GM19463 (cell line): Measurements from ENCODE around the gene FBXO15.

Experiments
- ATAC-seq: cut with Tn5 transposase; IDR thresholded peaks from one replicate; pipeline ENCODE4 v1.9.1; 2021; ENCODE audit warnings: mild to moderate bottlenecking, moderate library complexity; ENCODE audit not compliant: unreplicated experiment

The FBXO15 gene

GRCh38 chr18:74147779-74148542 is at the start of gene FBXO15, which contains the start of gene TIMM21:
TSS of gene FBXO15 (minus strand) at chr18:74147834. CDS start at chr18:74147785, 49 bp downstream.
TSS of gene TIMM21 (plus strand) at chr18:74148523. CDS start at chr18:74148809, 286 bp downstream.
- ATAC-seq = peak; percentile 85

- ATAC-seq = peak; percentile 79
Observed at GRCh38 chr18:74196220-74197119, 48.8 kb upstream of the FBXO15 start.

- no peak for ATAC-seq
Observed at GRCh38 chr18:74194691-74195090, 47.1 kb upstream of the FBXO15 start.

GRCh38 chr18:74191577-74191976 is 43.9 kb upstream of the FBXO15 start:
- no peak for ATAC-seq

- no peak for ATAC-seq
Observed at GRCh38 chr18:74190086-74190485, 42.5 kb upstream of the FBXO15 start.

- ATAC-seq = no peak
Observed at GRCh38 chr18:74186661-74187060, 39.0 kb upstream of the FBXO15 start.

GRCh38 chr18:74185860-74186259 is 38.2 kb upstream of the FBXO15 start:
- ATAC-seq = no peak

- no peak for ATAC-seq
Observed at GRCh38 chr18:74184875-74185274, 37.2 kb upstream of the FBXO15 start.

- no peak for ATAC-seq
Observed at GRCh38 chr18:74183130-74183529, 35.5 kb upstream of the FBXO15 start.

- ATAC-seq = no peak
Observed at GRCh38 chr18:74182335-74182734, 34.7 kb upstream of the FBXO15 start.

- ATAC-seq = no peak
Observed at GRCh38 chr18:74179623-74180199, 32.1 kb upstream of the FBXO15 start.

- no peak for ATAC-seq
Observed at GRCh38 chr18:74178884-74179283, 31.2 kb upstream of the FBXO15 start.

- no peak for ATAC-seq
Observed at GRCh38 chr18:74175658-74176057, 28.0 kb upstream of the FBXO15 start.

GRCh38 chr18:74173434-74173750 is 25.8 kb upstream of the FBXO15 start:
- ATAC-seq = no peak

GRCh38 chr18:74172697-74173433 is 25.2 kb upstream of the FBXO15 start:
- peak; percentile 3 for ATAC-seq

- ATAC-seq = peak; percentile 98
Observed at GRCh38 chr18:74171910-74172606, 24.4 kb upstream of the FBXO15 start.

GRCh38 chr18:74166386-74166785 is 18.8 kb upstream of the FBXO15 start:
- no peak for ATAC-seq

- ATAC-seq = peak; percentile 62
Observed at GRCh38 chr18:74163019-74163660, 15.5 kb upstream of the FBXO15 start.

GRCh38 chr18:74155276-74155675 is 7.6 kb upstream of the FBXO15 start:
- no peak for ATAC-seq

GRCh38 chr18:74154716-74155115 is 7.1 kb upstream of the FBXO15 start:
- ATAC-seq = no peak
